ENCODE measurements around the gene SH2D7.

Gene SH2D7

GRCh38 chr15:78092261-78093041, at the start of gene SH2D7:
TSS of gene SH2D7 (plus strand) at chr15:78092561. CDS start at chr15:78092585, 24 bp downstream.
- DNase-seq (ENCODE audit: low read depth in 2 of 2), result no peak

- DNase-seq (ENCODE audit: low read depth in 2 of 2), result no peak
Observed at GRCh38 chr15:78044407-78045155, 47.8 kb upstream of the SH2D7 start.

- DNase-seq (ENCODE audit: low read depth in 2 of 2), result no peak
Observed at GRCh38 chr15:78045189-78045588, 47.2 kb upstream of the SH2D7 start.

- DNase-seq (ENCODE audit: low read depth in 2 of 2), result no peak
Observed at GRCh38 chr15:78046796-78047341, 45.5 kb upstream of the SH2D7 start.

- peak; percentile 64 to 66 for DNase-seq (ENCODE audit: low read depth in 2 of 2)
Observed at GRCh38 chr15:78047761-78048627, 44.4 kb upstream of the SH2D7 start.

- no peak for DNase-seq (ENCODE audit: low read depth in 2 of 2)
Observed at GRCh38 chr15:78048628-78048920, 43.8 kb upstream of the SH2D7 start.

GRCh38 chr15:78049691-78050440, 42.5 kb upstream of the SH2D7 start:
- peak; percentile 62 for DNase-seq (ENCODE audit: low read depth in 2 of 2)

- no peak for DNase-seq (ENCODE audit: low read depth in 2 of 2)
Observed at GRCh38 chr15:78050441-78050809, 41.9 kb upstream of the SH2D7 start.

- no peak for DNase-seq (ENCODE audit: low read depth in 2 of 2)
Observed at GRCh38 chr15:78050826-78051225, 41.5 kb upstream of the SH2D7 start.

- no peak for DNase-seq (ENCODE audit: low read depth in 2 of 2)
Observed at GRCh38 chr15:78051596-78051995, 40.8 kb upstream of the SH2D7 start.

GRCh38 chr15:78052001-78052401, 40.4 kb upstream of the SH2D7 start:
- no peak for DNase-seq (ENCODE audit: low read depth in 2 of 2)

- DNase-seq (ENCODE audit: low read depth in 2 of 2), result no peak
Observed at GRCh38 chr15:78052545-78052944, 39.8 kb upstream of the SH2D7 start.

- DNase-seq (ENCODE audit: low read depth in 2 of 2), result no peak
Observed at GRCh38 chr15:78054518-78054917, 37.8 kb upstream of the SH2D7 start.

GRCh38 chr15:78054966-78055365, 37.4 kb upstream of the SH2D7 start:
- DNase-seq (ENCODE audit: low read depth in 2 of 2), result no peak

- DNase-seq (ENCODE audit: low read depth in 2 of 2), result no peak
Observed at GRCh38 chr15:78055919-78056713, 36.2 kb upstream of the SH2D7 start.

GRCh38 chr15:78056714-78057269, 35.6 kb upstream of the SH2D7 start:
- no peak for DNase-seq (ENCODE audit: low read depth in 2 of 2)

GRCh38 chr15:78057803-78058202, 34.6 kb upstream of the SH2D7 start:
- DNase-seq (ENCODE audit: low read depth in 2 of 2), result no peak

GRCh38 chr15:78058401-78058935, 33.9 kb upstream of the SH2D7 start:
- no peak for DNase-seq (ENCODE audit: low read depth in 2 of 2)

GRCh38 chr15:78059110-78059839, 33.1 kb upstream of the SH2D7 start:
- no peak for DNase-seq (ENCODE audit: low read depth in 2 of 2)

Data from fibroblast of skin of left biceps (primary cell).